HepG2 (cell line): ENCODE measurements around the gene IL33. TPM values are rescaled to one million over a fixed set of nuclear protein-coding genes. Genes with fewer than 3 reads are reported as not detected.

Experiments used
- ATAC-seq: fragments of 200-7000 bp; cut with Tn5 transposase; 3 replicates; pipeline ENCODE4 v1.9.1; 2020; ENCODE audit warnings: mild to moderate bottlenecking, moderate library complexity
- BruUV-seq: library from RNA; stranded (reverse); fragments of 400-500 nt; replicated peaks from 2 replicates; lab custom pipeline; 2021; lab: Mats Ljungman, UMichigan
- CTCF ChIA-PET: fragments of 300-600 bp; formaldehyde crosslinking; extraction: SDS; loops from one replicate; lab custom pipeline; 2021; ENCODE audit warnings: low total read pairs, inconsistent platforms, low intra/inter-chr PET ratio; lab: Yijun Ruan, JAX
- POLR2A ChIA-PET: fragments of 350-600 bp; sonication (Branson Sonifier 250); formaldehyde crosslinking; loops from one replicate; lab custom pipeline; 2020; ENCODE audit warnings: antibody characterized with exemption, inconsistent platforms; lab: Yijun Ruan, JAX
- DNase-seq: peaks from one replicate; pipeline ENCODE4 v3.0.0-alpha.2; 2015; ENCODE audit warnings: low spot score
- FAIRE-seq: peaks from 3 replicates; lab custom pipeline; 2011; peaks lifted over from hg19 to GRCh38; lab: Jason Lieb, UNC
- H2AFZ ChIP-seq: one replicate; pipeline ENCODE4 v1.6.1; 2011; ENCODE audit warnings: low read length, inconsistent platforms
- H3K27ac ChIP-seq: fragments of 300-600 bp; 3 replicates; pipeline ENCODE4 v1.8.0; 2011; ENCODE audit warnings: mixed run types, mild to moderate bottlenecking, mixed read lengths, low read length, inconsistent platforms; ENCODE audit not compliant: insufficient read depth; ENCODE audit errors: extremely low read length
- H3K27me3 ChIP-seq, 2 experiments: fragments of 200-600 bp in 1 of 2; 2 replicates in 1 of 2; 3 replicates in 1 of 2; pipeline versions ENCODE4 v1.6.0 to v1.8.0; 2011; ENCODE audit warnings: low read length in 2 of 2, mild to moderate bottlenecking in 2 of 2, moderate library complexity in 2 of 2, inconsistent platforms in 1 of 2; ENCODE audit not compliant: insufficient read depth in 2 of 2, control insufficient read depth in 1 of 2
- H3K36me3 ChIP-seq, 2 experiments: fragments of 200-600 bp in 1 of 2; replicated peaks in 1 of 2; 2 replicates in 1 of 2; 3 replicates in 1 of 2; pipeline versions ENCODE4 v1.5.1 to v1.8.0; 2011; ENCODE audit warnings: low read length in 2 of 2, inconsistent platforms in 1 of 2; ENCODE audit not compliant: insufficient read depth in 2 of 2, control insufficient read depth in 1 of 2
- H3K4me1 ChIP-seq: 2 replicates; pipeline ENCODE4 v1.5.1; 2012; ENCODE audit warnings: low read length, inconsistent platforms; ENCODE audit not compliant: insufficient read depth
- H3K4me2 ChIP-seq: 2 replicates; pipeline ENCODE4 v1.6.0; 2011; ENCODE audit warnings: low read depth, low read length, inconsistent platforms
- H3K4me3 ChIP-seq, 3 experiments: fragments of 200-600 bp in 1 of 3; sonication (generic), shearing (Covaris generic) in 1 of 3; replicated peaks in 1 of 3; 2 replicates each; pipeline ENCODE4 v1.5.1; 2011 to 2016; ENCODE audit warnings: low read length in 3 of 3, inconsistent platforms in 2 of 3, low read depth in 2 of 3, mild to moderate bottlenecking in 2 of 3, control low read depth in 1 of 3, mixed read lengths in 1 of 3; ENCODE audit not compliant: insufficient read depth in 1 of 3
- H3K79me2 ChIP-seq: one replicate; pipeline ENCODE4 v1.6.1; 2011; ENCODE audit warnings: low read length, inconsistent platforms; ENCODE audit not compliant: insufficient read depth
- H3K9ac ChIP-seq: 2 replicates; pipeline ENCODE4 v1.6.0; 2011; ENCODE audit warnings: mild to moderate bottlenecking, low read depth, low read length, inconsistent platforms; ENCODE audit not compliant: insufficient read depth
- H3K9me3 ChIP-seq: 2 replicates; pipeline ENCODE4 v1.5.1; 2012; ENCODE audit warnings: mild to moderate bottlenecking, low read length
- H4K20me1 ChIP-seq: 2 replicates; pipeline ENCODE4 v1.6.0; 2011; ENCODE audit warnings: inconsistent platforms, mild to moderate bottlenecking, low read length, moderate library complexity; ENCODE audit not compliant: insufficient read depth
- GZF1 ChIP-seq: sonication (generic); formaldehyde crosslinking; IDR thresholded peaks from 2 replicates; pipeline ENCODE4 v1.5.1; 2020; ENCODE audit warnings: mild to moderate bottlenecking, missing genetic modification reagents
- MTA3 ChIP-seq: sonication (generic); formaldehyde crosslinking; IDR thresholded peaks from 2 replicates; pipeline ENCODE4 v1.4.0; 2020; ENCODE audit warnings: missing genetic modification reagents
- MTERF4 ChIP-seq: sonication (generic); formaldehyde crosslinking; IDR thresholded peaks from 2 replicates; pipeline ENCODE4 v1.8.0; 2023; ENCODE audit warnings: mild to moderate bottlenecking, missing genetic modification reagents
- PATZ1 ChIP-seq: sonication (generic); formaldehyde crosslinking; IDR thresholded peaks from 2 replicates; pipeline ENCODE4 v1.4.0; 2020; ENCODE audit warnings: missing genetic modification reagents
- TARDBP ChIP-seq: sonication (generic); formaldehyde crosslinking; IDR thresholded peaks from 2 replicates; pipeline ENCODE4 v1.8.0; 2022; ENCODE audit warnings: mild to moderate bottlenecking, missing genetic modification reagents
- TCF12 ChIP-seq, 2 experiments: fragments of 450-650 bp in 1 of 2; sonication (generic) in 1 of 2; formaldehyde crosslinking in 1 of 2; IDR thresholded peaks; 2 replicates each; pipeline versions ENCODE4 v1.6.1 to v1.8.0; 2017 to 2022; ENCODE audit warnings: antibody characterized with exemption in 1 of 2, mild to moderate bottlenecking in 1 of 2, missing genetic modification reagents in 1 of 2, moderate library complexity in 1 of 2
- WGBS: methylation state at CpG from one replicate; pipeline ENCODE4 v1.1.6; 2017; ENCODE audit warnings: low lambda C conversion rate; 5-methylcytosine and 5-hydroxymethylcytosine counted together
- in situ Hi-C: cut with HindIII; loops from 2 replicates; pipeline ENCODE4 v1.10.0; 2017; ENCODE audit warnings: low pct_unique_long_range_greater_than_20kb; ENCODE audit not compliant: extremely low pct_ligation_motif_present
- intact Hi-C: fragments of 100-400 bp; cut with micrococcal nuclease; formaldehyde crosslinking; loops from one replicate; pipeline ENCODE4 v1.10.0; 2022; ENCODE audit not compliant: unreplicated experiment
- polyA plus RNA-seq, 8 experiments: library from polyadenylated mRNA; depleted of rRNA in 3 of 8; stranded (reverse) in 7 of 8; unstranded in 1 of 8; fragments of >200 nt; fragmentation: Illumina TruSeq in 4 of 8; extraction: Trizol in 4 of 8; gene quantifications; 2 replicates each; pipeline versions ENCODE4 v1.2.1 to v1.2.3, GENCODE V29; 2011 to 2016; ENCODE audit warnings: low read depth in 4 of 8, missing spikeins in 1 of 8, mixed read lengths in 1 of 8; ENCODE audit not compliant: insufficient read depth in 1 of 8
- total RNA-seq, 5 experiments: library from RNA; depleted of rRNA; stranded (reverse); fragments of >200 nt; fragmentation: Illumina TruSeq; extraction: Trizol; gene quantifications; 2 replicates each; pipeline ENCODE4 v1.2.3, GENCODE V29; 2016; ENCODE audit warnings: low read depth in 1 of 5

Gene IL33
- total and polyA plus RNA-seq, 2 of the 13 experiments (the other 11 are each of a cell fraction or from before 2014, with no cell fraction given), result 0.05 TPM; not detected in 1

DNA sequence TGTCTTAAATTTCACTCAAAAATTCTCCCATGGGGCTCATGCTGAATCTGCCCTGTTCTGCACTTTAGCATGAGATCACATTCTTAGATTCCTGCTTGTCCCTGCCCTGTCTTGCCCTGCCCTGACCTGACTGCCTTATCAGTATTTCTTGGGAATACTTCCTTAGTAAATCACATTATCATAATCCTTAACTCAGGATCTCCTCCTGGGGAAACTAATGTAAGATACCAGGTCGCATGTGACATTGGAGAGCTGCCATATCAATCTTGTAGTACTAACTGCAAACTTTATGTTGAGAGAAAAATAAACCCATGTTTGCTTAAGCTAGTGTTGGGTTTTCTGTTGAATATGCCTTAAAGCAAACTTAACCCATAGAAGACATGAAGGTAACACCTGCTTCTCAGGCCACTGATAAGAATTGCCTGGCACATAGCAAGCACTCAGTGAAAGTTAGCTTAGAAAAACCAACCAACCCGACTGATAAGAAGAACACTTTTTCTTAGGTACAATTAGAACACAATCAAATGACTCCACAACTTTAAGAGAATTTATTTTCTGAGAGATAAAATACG, 53.3 kb downstream of the IL33 start:
- CTCF ChIA-PET, result no interaction called here
- Histone ChIP-seq H3K9me3 (peaks cover 5% of the 10 kb centered on the region; the same call in 1 of the 2 replicates), H3K4me2 (no peak overlapping the region), H3K4me3 (no peak overlapping the region), H3K27ac (no peak overlapping the region), H3K9ac (no peak overlapping the region), H2AFZ (no peak overlapping the region), H3K4me1 (peaks cover 25% of the 10 kb centered on the region), H3K27me3 (no peaks in the 10 kb centered on the region), H3K79me2 (no peaks in the 10 kb centered on the region), H3K36me3 (no peaks in the 10 kb centered on the region), H4K20me1 (no peaks in the 10 kb centered on the region)
- intact Hi-C loops (no loop called here), in situ Hi-C loops (no loop called here)
- 6% methylated on average over 3 of the region's 3 CpGs for WGBS
- POLR2A ChIA-PET, result no interaction called here
- DNase-seq, result no peak
- FAIRE-seq, result no peak
- no peak for ATAC-seq
- BruUV-seq, result no TSS peak
- TF ChIP-seq TCF12 (IDR thresholded peaks at IDR 0.05) (no peak), TCF12 (CRISPR knock-in tag; IDR thresholded peaks at IDR 0.05) (no peak), GZF1 (CRISPR knock-in tag) (no peak), MTA3 (CRISPR knock-in tag) (no peak), TARDBP (CRISPR knock-in tag) (no peak), MTERF4 (no peak), PATZ1 (CRISPR knock-in tag) (no peak)
